RWPE1 (cell line): ENCODE data around the gene C16orf96.

Source experiments
- CTCF ChIA-PET: fragments of 350-600 bp; sonication (Branson Sonifier 250); formaldehyde crosslinking; extraction: SDS; loops from one replicate; lab custom pipeline; 2021; lab: Yijun Ruan, JAX
- POLR2A ChIA-PET: fragments of 400-600 bp; formaldehyde crosslinking; extraction: SDS; loops from one replicate; lab custom pipeline; 2020; ENCODE audit warnings: antibody characterized with exemption; ENCODE audit not compliant: low non-redundant PET; lab: Yijun Ruan, JAX
- DNase-seq: peaks from one replicate; pipeline ENCODE4 v3.0.0; 2012; ENCODE audit warnings: low spot score
- H3K27ac ChIP-seq: fragments of 450-650 bp; 2 replicates; pipeline ENCODE4 v1.5.1; 2017
- CTCF ChIP-seq: fragments of 450-650 bp; conservative IDR thresholded peaks from 2 replicates; pipeline ENCODE4 v1.5.1; 2017; ENCODE audit warnings: low read depth, mild to moderate bottlenecking

The C16orf96 gene

GRCh38 chr16:4599037-4599436, 42.9 kb downstream of the C16orf96 start:
- POLR2A ChIA-PET, result no interaction called here

GRCh38 chr16:4599545-4599944, 43.4 kb downstream of the C16orf96 start:
- no peak for DNase-seq
- no peak for TF ChIP-seq CTCF
- CTCF ChIA-PET, result interaction anchor here (0.6 kb wide), 1 partner anchor 24 kb away, joined by 8 read pairs; no protein-coding TSS in a partner anchor
- no peak overlapping the region for H3K27ac ChIP-seq
- POLR2A ChIA-PET, result no interaction called here

More at GRCh38 chr16:4599037-4599436, 42.9 kb downstream of the C16orf96 start:
- TF ChIP-seq CTCF, result no peak
- H3K27ac ChIP-seq, result no peak overlapping the region
- no peak for DNase-seq
- CTCF ChIA-PET, result interaction anchor here (0.6 kb wide), 1 partner anchor 23 kb away, joined by 8 read pairs; no protein-coding TSS in a partner anchor

GRCh38 chr16:4601036-4601863, 45.1 kb downstream of the C16orf96 start:
- no peak for DNase-seq
- POLR2A ChIA-PET, result no interaction called here
- CTCF ChIA-PET, result no interaction called here

GRCh38 chr16:4601864-4602186, 45.7 kb downstream of the C16orf96 start:
- POLR2A ChIA-PET, result no interaction called here
- CTCF ChIA-PET, result interaction anchor here (1.8 kb wide), 1 partner anchor 22 kb away, joined by 5 read pairs; the partner anchor contains the start of gene MGRN1

More at GRCh38 chr16:4601036-4601863, 45.1 kb downstream of the C16orf96 start:
- no peak overlapping the region for H3K27ac ChIP-seq
- no peak for TF ChIP-seq CTCF

GRCh38 chr16:4602331-4602730, 46.2 kb downstream of the C16orf96 start:
- no peak for TF ChIP-seq CTCF
- H3K27ac ChIP-seq, result no peak overlapping the region
- ChIA-PET POLR2A (no interaction called here), CTCF (interaction anchor here (1.8 kb wide), 1 partner anchor 22 kb away, joined by 5 read pairs; the partner anchor contains the start of gene MGRN1)
- DNase-seq, result no peak

More at GRCh38 chr16:4601864-4602186, 45.7 kb downstream of the C16orf96 start:
- H3K27ac ChIP-seq, result no peak overlapping the region
- DNase-seq, result no peak
- no peak for TF ChIP-seq CTCF

- ChIA-PET CTCF (interaction anchor here (1.8 kb wide), 1 partner anchor 20 kb away, joined by 5 read pairs; the partner anchor contains the start of gene MGRN1), POLR2A (no interaction called here)
- no peak for TF ChIP-seq CTCF
- DNase-seq, result no peak
- H3K27ac ChIP-seq, result peak overlapping the region; percentile 0; the same call in 1 of the 2 replicates
These were observed 47.6 kb downstream of the C16orf96 start for GRCh38 chr16:4603624-4604170.
